Islet precursor cell (in vitro differentiated cells): Measurements from ENCODE around the gene SLC11A1.
A peak's percentile ranks its signal among the peaks of the same experiment; 100 is the strongest.

Experiments used
- DNase-seq: peaks from one replicate; pipeline ENCODE4 v3.0.0-alpha.2; 2018

SLC11A1 gene

GRCh38 chr2:218437969-218438368 is 55.9 kb downstream of the SLC11A1 start:
- no peak for DNase-seq

- no peak for DNase-seq
Measured at GRCh38 chr2:218438596-218438995, 56.5 kb downstream of the SLC11A1 start.

- peak; percentile 90 for DNase-seq
Measured at GRCh38 chr2:218444692-218445357, 62.8 kb downstream of the SLC11A1 start.

GRCh38 chr2:218445602-218446001 is 63.5 kb downstream of the SLC11A1 start:
- no peak for DNase-seq
